Measurements from ENCODE around the gene MPL. TPM values are rescaled to one million over a fixed set of nuclear protein-coding genes. Genes with fewer than 3 reads are reported as not detected.

The MPL gene
- total and polyA plus RNA-seq, 10 of the 15 experiments (the other 5 are each of a cell fraction or from before 2014, with no cell fraction given), result not detected

- RAD21 ChIA-PET (ENCODE audit: unreplicated experiment), result no interaction called here
- FAIRE-seq, result no peak
- TF ChIP-seq MYC (IDR thresholded peaks at IDR 0.05; ENCODE audit: insufficient read depth, insufficient read length, insufficient replicate concordance, low read length, severe bottlenecking), result no peak
- no peak for TF ChIP-seq ELK1 (IDR thresholded peaks at IDR 0.05; ENCODE audit: low read depth, low read length)
- no peak for TF ChIP-seq YY1 (IDR thresholded peaks at IDR 0.05; ENCODE audit: low read depth, low read length)
- TF ChIP-seq DPF2 (IDR thresholded peaks at IDR 0.05), result no peak
- no peak for TF ChIP-seq ZSCAN29 (IDR thresholded peaks at IDR 0.05)
- no peak for TF ChIP-seq CUX1 (IDR thresholded peaks at IDR 0.05; ENCODE audit: insufficient replicate concordance, low read depth, low read length)
- TF ChIP-seq E2F8 (IDR thresholded peaks at IDR 0.05; ENCODE audit: low read depth, partially characterized antibody), result no peak
- no peak for TF ChIP-seq EGR1 (IDR thresholded peaks at IDR 0.05; ENCODE audit: borderline replicate concordance in 1 of 2, low read depth in 2 of 2, low read length in 2 of 2)
- TF ChIP-seq NBN (IDR thresholded peaks at IDR 0.05), result no peak
- TF ChIP-seq NFYA (IDR thresholded peaks at IDR 0.05; ENCODE audit: borderline replicate concordance, low read depth, low read length), result no peak
- TF ChIP-seq CEBPB (IDR thresholded peaks at IDR 0.05; ENCODE audit: borderline replicate concordance in 1 of 2, low read depth in 2 of 2, low read length in 2 of 2), result no peak
- Histone ChIP-seq H3K27ac (ENCODE audit: control insufficient read depth, insufficient read depth) (no peak overlapping the region), H3K9ac (ENCODE audit: control insufficient read depth, insufficient read depth, low read length) (no peak overlapping the region), H3K79me2 (ENCODE audit: control insufficient read depth, insufficient read depth, low read length) (no peaks in the 10 kb centered on the region), H3K9me3 (replicated peaks; ENCODE audit: control insufficient read depth, insufficient read depth, low read length) (no peaks in the 10 kb centered on the region), H3K4me2 (ENCODE audit: control insufficient read depth, insufficient read depth) (no peak overlapping the region), H3K4me3 (no peak overlapping the region), H3K27me3 (replicated peaks in 1 of 2; ENCODE audit: control insufficient read depth in 2 of 2, insufficient read depth in 2 of 2, low read length in 1 of 2) (no peaks in the 10 kb centered on the region; a peak in 1 of 4 replicates), H4K20me1 (ENCODE audit: control insufficient read depth, insufficient read depth) (no peaks in the 10 kb centered on the region), H3K4me1 (ENCODE audit: control insufficient read depth, insufficient read depth, low read length) (no peaks in the 10 kb centered on the region), H2AFZ (ENCODE audit: control insufficient read depth, low read depth, low read length) (no peak overlapping the region), H3K36me3 (ENCODE audit: control insufficient read depth in 2 of 2, insufficient read depth in 2 of 2, low read length in 1 of 2) (no peaks in the 10 kb centered on the region)
- 35% methylated on average over 7 of the region's 7 CpGs for WGBS (ENCODE audit: insufficient coverage, insufficient replicate concordance, low lambda C conversion rate, missing lambda C conversion rate)
- POLR2A ChIA-PET, result no interaction called here
- no peak for ATAC-seq
- BruUV-seq (replicated peaks), result no TSS peak
- in situ Hi-C loops (cut with MboI), result no loop called here
- intact Hi-C loops (cut with micrococcal nuclease; ENCODE audit: unreplicated experiment), result no loop called here
- DNase-seq (ENCODE audit: low read depth, low spot score), result no peak
- CTCF ChIA-PET, result interaction anchor here (1.1 kb wide), 1 partner anchor 108 kb away, joined by 4 read pairs; no protein-coding TSS in a partner anchor
- SMC1A ChIA-PET (ENCODE audit: uncharacterized antibody, unreplicated experiment), result interaction anchor here (1.0 to 1.1 kb wide), 2 partner anchors 96 to 108 kb away, joined by 3 read pairs; no protein-coding TSS in a partner anchor
Measured at GRCh38 chr1:43334453-43335205, 3.0 kb upstream of the MPL start.

Data from GM12878 (cell line).